Peyer's patch (tissue), 4 donors: ENCODE data around the gene CP. TPM values are rescaled to one million over a fixed set of nuclear protein-coding genes. Genes with fewer than 3 reads are reported as not detected.

Experiments used
- DNase-seq, 3 donors: peaks; one replicate each; pipeline ENCODE4 v3.0.0-alpha.2; 2017 to 2019
- H3K27ac ChIP-seq, 4 donors: fragments of 200-600 bp; sonication (generic); one replicate each; pipeline ENCODE4 v1.5.1; 2016 to 2019
- H3K27me3 ChIP-seq, 2 donors: fragments of 200-600 bp; sonication (generic); one replicate each; pipeline ENCODE4 v1.5.1; 2019
- H3K36me3 ChIP-seq, 3 donors: fragments of 200-600 bp; sonication (generic); one replicate each; pipeline ENCODE4 v1.5.1; 2016 to 2019
- H3K4me1 ChIP-seq, 4 donors: fragments of 200-600 bp; sonication (generic); one replicate each; pipeline ENCODE4 v1.5.1; 2016 to 2019
- H3K4me3 ChIP-seq, 4 donors: fragments of 200-600 bp; sonication (generic); 1 replicate in 3 of 4; 2 replicates in 1 of 4; pipeline ENCODE4 v1.5.1; 2016 to 2019; ENCODE audit warnings: mild to moderate bottlenecking in 1 of 4
- H3K9me3 ChIP-seq, 4 donors: fragments of 200-600 bp; sonication (generic); one replicate each; pipeline ENCODE4 v1.5.1; 2016 to 2019; ENCODE audit warnings: mild to moderate bottlenecking in 1 of 4
- CTCF ChIP-seq, 6 experiments: fragments of 450-650 bp in 4 of 6; fragments of 200-600 bp in 2 of 6; sonication (generic) in 1 of 6; IDR thresholded peaks; one replicate each; pipeline ENCODE4 v1.5.1; 2017 to 2019; ENCODE audit warnings: antibody characterized with exemption in 6 of 6, mild to moderate bottlenecking in 3 of 6, moderate library complexity in 1 of 6
- POLR2A ChIP-seq, 2 donors: fragments of 450-650 bp; IDR thresholded peaks; one replicate each; pipeline ENCODE4 v1.5.1; 2017; ENCODE audit warnings: antibody characterized with exemption in 2 of 2, mild to moderate bottlenecking in 2 of 2, moderate library complexity in 2 of 2
- total RNA-seq, 4 donors: library from RNA; depleted of rRNA; stranded (reverse); fragments of >200 nt; gene quantifications; one replicate each; pipeline ENCODE4 v1.1.0, GENCODE V29; 2016

Gene CP
- 10 to 100 TPM in 3 of 4 donors, 1 to 10 TPM in 1; 4.7 to 37.8 (median 19.2) TPM for total RNA-seq

DNA sequence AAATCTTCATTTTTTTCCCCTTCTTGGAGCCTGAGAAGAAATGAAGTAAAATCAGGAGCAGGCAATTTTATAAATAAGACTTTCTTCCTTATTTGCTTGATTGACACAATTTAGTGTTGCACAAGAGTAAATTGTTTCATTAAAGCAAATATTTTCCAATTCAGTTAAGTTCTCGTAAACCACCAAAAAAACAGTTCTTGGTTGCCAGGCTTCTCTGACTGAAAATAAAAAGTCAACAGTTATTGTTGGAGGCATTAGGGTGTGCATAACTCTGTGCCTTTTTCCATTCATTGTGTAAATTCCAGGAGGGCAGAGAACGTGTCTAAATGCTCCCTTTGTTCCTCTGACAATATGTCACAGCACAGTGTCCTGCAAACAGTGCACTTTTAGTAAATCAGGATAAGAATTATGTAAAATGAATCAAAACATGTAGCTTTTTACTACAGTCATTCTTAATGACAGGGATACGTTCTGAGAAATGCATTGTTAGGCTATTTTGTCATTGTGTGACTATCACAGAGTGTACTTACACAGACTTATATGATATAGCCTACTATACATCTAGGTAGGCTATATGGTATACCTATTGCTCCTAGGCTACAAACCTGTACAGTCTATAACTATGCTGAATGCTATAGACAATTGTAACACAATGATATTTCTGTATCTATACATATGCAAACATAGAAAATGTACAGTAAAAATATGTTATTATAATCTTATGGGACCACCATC, at the start of gene CP:
TSS of gene CP (minus strand) at position 47 of the 735 bp plus-strand sequence. CDS start at position 10, 37 bp downstream.
- H3K36me3 ChIP-seq: no peaks in the 10 kb centered on the region
- TF ChIP-seq CTCF (IDR thresholded peaks at IDR 0.05) (no peak), POLR2A (IDR thresholded peaks at IDR 0.05) (no peak)
- H3K27ac ChIP-seq: no peak within 1 kb of the TSS
- no peaks in the 10 kb centered on the region for H3K4me1 ChIP-seq
- no peak for DNase-seq
- H3K27me3 ChIP-seq: no peaks in the 10 kb centered on the region
- peak within 1 kb of the TSS in 1 of 4 donors; percentile 26 for H3K4me3 ChIP-seq
- H3K9me3 ChIP-seq: no peaks in the 10 kb centered on the region

- DNase-seq: no peak
- H3K9me3 ChIP-seq: no peaks in the 10 kb centered on the region
These were observed 48.6 kb upstream of the CP start for GRCh38 chr3:149270180-149270579.

GRCh38 chr3:149269687-149270086, 48.1 kb upstream of the CP start:
- H3K27me3 ChIP-seq: no peaks in the 10 kb centered on the region
- no peak for DNase-seq
- H3K4me1 ChIP-seq: no peaks in the 10 kb centered on the region
- no peak overlapping the region for H3K27ac ChIP-seq
- H3K4me3 ChIP-seq: no peak overlapping the region
- TF ChIP-seq CTCF (IDR thresholded peaks at IDR 0.05) (no peak), POLR2A (IDR thresholded peaks at IDR 0.05) (no peak)
- no peaks in the 10 kb centered on the region for H3K9me3 ChIP-seq
- no peaks in the 10 kb centered on the region for H3K36me3 ChIP-seq

More at GRCh38 chr3:149270180-149270579, 48.6 kb upstream of the CP start:
- Histone ChIP-seq H3K27ac (no peak overlapping the region), H3K4me1 (no peaks in the 10 kb centered on the region), H3K27me3 (no peaks in the 10 kb centered on the region), H3K36me3 (no peaks in the 10 kb centered on the region), H3K4me3 (no peak overlapping the region)
- TF ChIP-seq CTCF (IDR thresholded peaks at IDR 0.05) (no peak), POLR2A (IDR thresholded peaks at IDR 0.05) (no peak)

- H3K4me1 ChIP-seq: no peaks in the 10 kb centered on the region
- no peaks in the 10 kb centered on the region for H3K9me3 ChIP-seq
- no peaks in the 10 kb centered on the region for H3K36me3 ChIP-seq
- DNase-seq: peak in 1 of 3 donors; percentile 35
- no peak overlapping the region for H3K27ac ChIP-seq
- no peak overlapping the region for H3K4me3 ChIP-seq
- H3K27me3 ChIP-seq: no peaks in the 10 kb centered on the region
- TF ChIP-seq CTCF (IDR thresholded peaks at IDR 0.05): no peak
- no peak for TF ChIP-seq POLR2A (IDR thresholded peaks at IDR 0.05)
These were observed 45.9 kb upstream of the CP start for GRCh38 chr3:149267565-149267964.

GRCh38 chr3:149266736-149267135, 45.1 kb upstream of the CP start:
- TF ChIP-seq POLR2A (IDR thresholded peaks at IDR 0.05) (no peak), CTCF (IDR thresholded peaks at IDR 0.05) (no peak)
- H3K4me3 ChIP-seq: no peak overlapping the region

More at GRCh38 chr3:149266736-149267135, 45.1 kb upstream of the CP start:
- H3K9me3 ChIP-seq: no peaks in the 10 kb centered on the region
- H3K27me3 ChIP-seq: no peaks in the 10 kb centered on the region
- H3K36me3 ChIP-seq: no peaks in the 10 kb centered on the region
- no peak overlapping the region for H3K27ac ChIP-seq
- DNase-seq: no peak
- no peaks in the 10 kb centered on the region for H3K4me1 ChIP-seq
